ENCODE data around the gene SLC24A4. TPM values are rescaled to one million over a fixed set of nuclear protein-coding genes. Genes with fewer than 3 reads are reported as not detected.

SLC24A4 gene
- polyA plus RNA-seq, 4 donors: 0.20 to 0.37 (median 0.27) TPM

DNA sequence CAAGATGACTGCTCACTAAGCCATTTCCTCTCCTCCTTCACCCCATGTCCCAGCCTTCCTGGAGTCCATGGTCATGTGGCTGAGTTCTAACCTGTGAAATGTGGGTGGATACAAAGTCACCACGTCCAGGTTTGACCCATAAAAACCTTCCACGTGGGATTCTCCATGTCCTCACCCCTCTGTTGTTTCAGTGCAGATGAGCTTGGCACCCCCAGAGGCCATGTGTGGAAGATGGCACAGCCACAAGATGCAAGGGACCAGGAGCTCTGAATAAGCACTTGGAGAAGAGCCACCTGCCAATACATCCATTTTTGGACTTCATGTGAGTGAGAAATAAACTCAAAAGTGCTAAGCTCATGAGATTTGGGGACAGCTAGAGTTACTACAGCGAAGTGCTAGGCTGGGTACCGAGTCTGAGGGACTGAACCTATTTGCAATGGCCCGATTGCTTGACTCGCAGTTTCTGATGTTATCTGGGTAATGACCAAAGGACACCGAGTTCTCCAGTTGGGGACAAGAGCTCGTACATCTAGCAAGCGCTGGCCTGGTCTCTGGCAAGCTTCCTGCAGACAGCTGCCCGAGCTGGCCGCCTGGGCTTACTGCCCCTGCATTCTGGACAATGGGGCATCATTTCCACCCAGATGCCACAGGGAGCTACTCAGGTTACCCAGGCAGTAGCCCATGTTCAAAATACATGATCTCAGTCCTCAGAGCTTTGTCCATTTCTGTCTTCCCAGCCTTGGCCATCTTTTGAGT is 7.7 kb upstream of the SLC24A4 start:
- no peak for DNase-seq (ENCODE audit: low read depth in 4 of 4, low spot score in 2 of 4)

- DNase-seq (ENCODE audit: low read depth in 4 of 4, low spot score in 2 of 4): no peak
These were observed 6.8 kb upstream of the SLC24A4 start for GRCh38 chr14:92316176-92316575.

GRCh38 chr14:92316937-92317336 is 6.0 kb upstream of the SLC24A4 start:
- DNase-seq (ENCODE audit: low read depth in 4 of 4, low spot score in 2 of 4): no peak

- no peak for DNase-seq (ENCODE audit: low read depth in 4 of 4, low spot score in 2 of 4)
These were observed 5.5 kb upstream of the SLC24A4 start for GRCh38 chr14:92317511-92317910.

- no peak for DNase-seq (ENCODE audit: low read depth in 4 of 4, low spot score in 2 of 4)
These were observed 1.3 kb upstream of the SLC24A4 start for GRCh38 chr14:92321701-92322100.

- DNase-seq (ENCODE audit: low read depth in 4 of 4, low spot score in 2 of 4): no peak
These were observed 449 bp upstream of the SLC24A4 start for GRCh38 chr14:92322516-92322915.

GRCh38 chr14:92323916-92324818 is 1.2 kb downstream of the SLC24A4 start:
- no peak for DNase-seq (ENCODE audit: low read depth in 4 of 4, low spot score in 2 of 4)

DNA sequence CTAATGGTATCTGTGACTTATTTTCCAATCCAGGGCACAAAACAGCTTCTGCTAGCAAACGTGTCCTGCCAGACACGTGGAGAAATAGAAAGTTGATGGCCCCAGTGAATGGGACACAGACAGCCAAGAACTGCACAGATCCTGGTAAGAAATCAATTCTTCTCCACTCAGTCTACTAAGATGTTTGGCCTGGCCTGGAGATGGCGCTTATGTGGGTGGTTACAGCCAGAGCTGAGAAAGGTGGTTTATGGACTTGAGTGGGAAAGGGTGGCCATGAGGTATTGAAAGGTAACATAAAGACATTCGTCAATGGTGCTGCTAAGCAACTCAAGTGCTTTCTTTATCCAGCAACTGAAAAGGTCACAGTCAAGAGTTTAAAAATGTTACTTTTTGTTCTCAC is 2.9 kb downstream of the SLC24A4 start:
- DNase-seq (ENCODE audit: low read depth in 4 of 4, low spot score in 2 of 4): no peak

GRCh38 chr14:92328664-92329255 is 5.8 kb downstream of the SLC24A4 start:
- no peak for DNase-seq (ENCODE audit: low read depth in 4 of 4, low spot score in 2 of 4)

- no peak for DNase-seq (ENCODE audit: low read depth in 4 of 4, low spot score in 2 of 4)
These were observed 11.1 kb downstream of the SLC24A4 start for GRCh38 chr14:92334050-92334449.

GRCh38 chr14:92336363-92336762 is 13.4 kb downstream of the SLC24A4 start:
- DNase-seq (ENCODE audit: low read depth in 4 of 4, low spot score in 2 of 4): no peak

DNA sequence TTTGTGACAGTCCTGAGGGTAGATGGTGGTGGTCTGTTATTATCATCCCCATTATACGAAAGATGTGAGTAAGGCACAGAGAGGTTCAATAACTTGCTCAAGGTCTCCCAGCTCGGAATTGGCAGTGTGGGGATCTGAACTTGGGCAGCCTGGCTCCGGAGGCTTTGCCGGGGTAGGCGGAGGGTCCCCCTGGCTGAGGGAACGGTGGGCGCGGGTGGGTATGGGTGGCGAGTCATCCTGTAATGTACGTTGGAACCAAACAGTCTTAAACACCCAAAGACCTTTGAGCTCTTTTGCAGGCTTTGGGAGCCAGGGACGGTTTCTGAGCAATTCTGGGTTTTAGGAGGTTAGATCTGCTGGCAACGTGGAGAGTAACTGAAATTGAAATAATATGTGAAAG is 16.5 kb downstream of the SLC24A4 start:
- no peak for DNase-seq (ENCODE audit: low read depth in 4 of 4, low spot score in 2 of 4)

GRCh38 chr14:92340071-92340470 is 17.1 kb downstream of the SLC24A4 start:
- DNase-seq (ENCODE audit: low read depth in 4 of 4, low spot score in 2 of 4): no peak

DNA sequence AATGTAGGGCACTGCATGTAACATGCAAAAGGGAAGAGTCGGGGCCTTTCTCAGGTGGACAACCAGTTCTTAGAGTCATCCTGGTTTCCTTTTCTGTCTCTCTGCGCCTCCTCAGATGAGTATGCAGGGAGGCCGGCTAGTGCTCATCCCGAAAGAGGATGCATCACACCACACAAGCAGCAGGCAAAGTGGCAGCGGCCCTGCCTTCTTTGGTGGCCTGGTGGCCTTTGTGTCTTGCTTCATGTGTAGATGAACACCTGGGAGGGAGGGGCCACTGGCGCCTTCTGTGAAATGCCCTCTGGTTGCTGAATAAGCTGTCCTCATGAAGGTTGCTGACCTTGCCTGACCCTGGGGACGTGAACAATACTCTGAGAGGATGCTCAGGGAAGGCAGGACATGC is 18.0 kb downstream of the SLC24A4 start:
- no peak for DNase-seq (ENCODE audit: low read depth in 4 of 4, low spot score in 2 of 4)

- no peak for DNase-seq (ENCODE audit: low read depth in 4 of 4, low spot score in 2 of 4)
These were observed 18.8 kb downstream of the SLC24A4 start for GRCh38 chr14:92341791-92342190.

- DNase-seq (ENCODE audit: low read depth in 4 of 4, low spot score in 2 of 4): no peak
These were observed 25.2 kb downstream of the SLC24A4 start for GRCh38 chr14:92348154-92348553.

DNA sequence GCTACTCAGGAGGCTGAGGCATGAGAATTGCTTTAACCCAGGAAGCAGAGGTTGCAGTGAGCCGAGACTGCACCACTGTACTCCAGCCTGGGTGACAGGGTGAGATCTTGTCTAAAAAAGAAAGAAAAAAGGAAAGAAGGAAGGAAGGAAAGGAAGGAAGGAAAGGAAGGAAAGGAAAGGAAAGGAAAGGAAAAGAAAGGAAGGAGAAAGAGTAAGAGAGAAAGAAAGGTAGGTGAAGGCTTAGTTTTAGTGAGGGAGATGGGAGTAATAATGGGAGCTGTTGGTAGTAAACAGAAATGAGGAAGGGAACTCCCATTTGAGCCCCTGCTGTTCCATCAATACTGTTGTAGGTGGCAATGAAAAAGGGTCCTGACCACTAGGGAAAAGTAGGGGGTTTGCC is 28.8 kb downstream of the SLC24A4 start:
- no peak for DNase-seq (ENCODE audit: low read depth in 4 of 4, low spot score in 2 of 4)

GRCh38 chr14:92352158-92352985 is 29.4 kb downstream of the SLC24A4 start:
- no peak for DNase-seq (ENCODE audit: low read depth in 4 of 4, low spot score in 2 of 4)

GRCh38 chr14:92353447-92353846 is 30.5 kb downstream of the SLC24A4 start:
- DNase-seq (ENCODE audit: low read depth in 4 of 4, low spot score in 2 of 4): no peak

DNA sequence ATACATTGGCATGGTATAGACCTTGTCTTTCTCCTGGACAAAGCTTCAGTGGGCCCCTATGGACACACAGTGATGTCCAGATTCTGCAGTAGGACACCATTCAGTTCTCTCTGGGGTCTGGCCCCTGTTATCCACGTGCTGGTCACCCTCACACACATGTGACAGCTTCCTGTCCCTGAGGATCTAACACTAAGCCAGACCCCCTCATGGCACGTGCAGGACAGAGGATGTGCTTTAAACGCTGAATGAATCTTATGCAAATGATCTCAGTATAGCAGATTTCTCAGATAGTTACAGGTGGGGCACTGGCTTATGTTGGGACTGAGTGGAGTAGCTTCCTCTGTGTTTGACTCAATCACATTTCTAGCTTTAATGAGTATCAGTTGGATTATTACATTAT is 33.7 kb downstream of the SLC24A4 start:
- no peak for DNase-seq (ENCODE audit: low read depth in 4 of 4, low spot score in 2 of 4)
